DND-41 (cell line): ENCODE results near the gene SEC31B.

Experiments
- ATAC-seq: fragments of 200-7000 bp; cut with Tn5 transposase; 3 replicates; pipeline ENCODE4 v1.9.1; 2021; ENCODE audit warnings: low read depth; ENCODE audit not compliant: insufficient read depth
- DNase-seq: peaks from one replicate; pipeline ENCODE4 v3.0.0-alpha.2; 2020
- H2AFZ ChIP-seq: 2 replicates; pipeline ENCODE4 v1.6.0; 2012; ENCODE audit warnings: low read depth, low read length
- H3K27ac ChIP-seq: 2 replicates; pipeline ENCODE4 v1.5.1; 2012; ENCODE audit warnings: low read length, inconsistent platforms
- H3K27me3 ChIP-seq: fragments of 200-600 bp; sonication (generic); 2 replicates; pipeline ENCODE4 v1.6.0; 2012; ENCODE audit warnings: low read length, mild to moderate bottlenecking, inconsistent platforms; ENCODE audit not compliant: insufficient read depth, poor library complexity
- H3K36me3 ChIP-seq: 2 replicates; pipeline ENCODE4 v1.5.1; 2012; ENCODE audit warnings: low read length, inconsistent platforms; ENCODE audit not compliant: insufficient read depth
- H3K4me1 ChIP-seq: 2 replicates; pipeline ENCODE4 v1.5.1; 2012; ENCODE audit warnings: mild to moderate bottlenecking, low read length; ENCODE audit not compliant: insufficient read depth
- H3K4me2 ChIP-seq: 2 replicates; pipeline ENCODE4 v1.6.0; 2012; ENCODE audit warnings: mild to moderate bottlenecking, moderate library complexity, low read length, inconsistent platforms; ENCODE audit not compliant: insufficient read depth
- H3K4me3 ChIP-seq, 2 experiments: fragments of 200-600 bp in 1 of 2; shearing (Covaris generic) in 1 of 2; 2 replicates each; pipeline ENCODE4 v1.5.1; 2012 to 2016; ENCODE audit warnings: inconsistent platforms in 2 of 2, low read length in 2 of 2, mild to moderate bottlenecking in 2 of 2, low read depth in 1 of 2, moderate library complexity in 1 of 2
- H3K79me2 ChIP-seq: 2 replicates; pipeline ENCODE4 v1.6.0; 2012; ENCODE audit warnings: low read length, inconsistent platforms; ENCODE audit not compliant: insufficient read depth
- H3K9ac ChIP-seq: 2 replicates; pipeline ENCODE4 v1.6.0; 2012; ENCODE audit warnings: low read depth, mild to moderate bottlenecking, inconsistent platforms, low read length, moderate library complexity
- H3K9me3 ChIP-seq: 2 replicates; pipeline ENCODE4 v1.5.1; 2012; ENCODE audit warnings: low read length, moderate library complexity, mild to moderate bottlenecking, inconsistent platforms; ENCODE audit not compliant: insufficient read depth, severe bottlenecking
- H4K20me1 ChIP-seq: 2 replicates; pipeline ENCODE4 v1.6.0; 2012; ENCODE audit warnings: low read length; ENCODE audit not compliant: insufficient read depth
- EZH2 ChIP-seq: IDR thresholded peaks from 3 replicates; pipeline ENCODE4 v1.6.1; 2012; ENCODE audit warnings: borderline replicate concordance, low read depth, mild to moderate bottlenecking, moderate library complexity, low read length, inconsistent platforms; ENCODE audit not compliant: severe bottlenecking
- TF ChIP-seq, protein P1 (sequence below): IDR thresholded peaks from 2 replicates; pipeline ENCODE4 v1.5.1; 2012; ENCODE audit warnings: borderline replicate concordance, low read length, moderate library complexity, mild to moderate bottlenecking; ENCODE audit not compliant: poor library complexity, severe bottlenecking; ENCODE audit errors: extremely low read depth

SEC31B gene

GRCh38 chr10:100489396-100489795 lies 30.3 kb downstream of the SEC31B start:
- Histone ChIP-seq H4K20me1 (no peaks in the 10 kb centered on the region), H3K27me3 (no peaks in the 10 kb centered on the region), H3K9ac (no peak overlapping the region), H3K27ac (no peak overlapping the region), H3K4me1 (no peaks in the 10 kb centered on the region), H3K79me2 (no peaks in the 10 kb centered on the region), H3K9me3 (no peaks in the 10 kb centered on the region), H3K4me2 (no peak overlapping the region), H3K4me3 (no peak overlapping the region), H2AFZ (no peak overlapping the region), H3K36me3 (peaks cover 83% of the 10 kb centered on the region)
- DNase-seq (no peak), ATAC-seq (no peak)
- TF ChIP-seq, protein P1, sequence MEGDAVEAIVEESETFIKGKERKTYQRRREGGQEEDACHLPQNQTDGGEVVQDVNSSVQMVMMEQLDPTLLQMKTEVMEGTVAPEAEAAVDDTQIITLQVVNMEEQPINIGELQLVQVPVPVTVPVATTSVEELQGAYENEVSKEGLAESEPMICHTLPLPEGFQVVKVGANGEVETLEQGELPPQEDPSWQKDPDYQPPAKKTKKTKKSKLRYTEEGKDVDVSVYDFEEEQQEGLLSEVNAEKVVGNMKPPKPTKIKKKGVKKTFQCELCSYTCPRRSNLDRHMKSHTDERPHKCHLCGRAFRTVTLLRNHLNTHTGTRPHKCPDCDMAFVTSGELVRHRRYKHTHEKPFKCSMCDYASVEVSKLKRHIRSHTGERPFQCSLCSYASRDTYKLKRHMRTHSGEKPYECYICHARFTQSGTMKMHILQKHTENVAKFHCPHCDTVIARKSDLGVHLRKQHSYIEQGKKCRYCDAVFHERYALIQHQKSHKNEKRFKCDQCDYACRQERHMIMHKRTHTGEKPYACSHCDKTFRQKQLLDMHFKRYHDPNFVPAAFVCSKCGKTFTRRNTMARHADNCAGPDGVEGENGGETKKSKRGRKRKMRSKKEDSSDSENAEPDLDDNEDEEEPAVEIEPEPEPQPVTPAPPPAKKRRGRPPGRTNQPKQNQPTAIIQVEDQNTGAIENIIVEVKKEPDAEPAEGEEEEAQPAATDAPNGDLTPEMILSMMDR, result no peak
- no peak for TF ChIP-seq EZH2

DNA sequence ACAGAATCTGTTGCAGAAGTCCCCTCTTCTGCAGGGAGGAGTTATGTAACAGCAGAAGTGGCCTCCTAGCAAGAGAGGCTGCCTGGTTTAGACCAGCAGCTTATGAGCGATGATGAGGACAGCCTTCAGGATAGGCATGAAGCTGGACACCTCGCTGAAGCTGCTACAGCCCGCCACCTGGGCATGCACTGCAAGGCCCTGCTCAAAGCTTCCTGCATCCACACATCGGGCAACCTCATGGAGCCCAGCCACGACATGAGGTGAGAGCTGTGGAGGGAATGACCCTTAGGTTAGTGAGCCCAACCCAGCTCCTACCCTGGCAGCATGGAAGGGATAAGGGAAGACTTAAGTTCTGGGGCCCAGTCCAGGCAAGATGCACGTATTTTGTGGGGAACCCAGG lies 32.1 kb downstream of the SEC31B start:
- ATAC-seq (no peak), DNase-seq (no peak)
- H3K27ac ChIP-seq, result no peak overlapping the region
- peaks cover 13% of the 10 kb centered on the region for H3K4me1 ChIP-seq
- H3K27me3 ChIP-seq, result no peaks in the 10 kb centered on the region
- no peak overlapping the region for H3K4me2 ChIP-seq
- no peak overlapping the region for H2AFZ ChIP-seq
- H3K9me3 ChIP-seq, result no peaks in the 10 kb centered on the region
- H3K4me3 ChIP-seq, result no peak overlapping the region
- no peak overlapping the region for H3K9ac ChIP-seq
- no peaks in the 10 kb centered on the region for H4K20me1 ChIP-seq
- TF ChIP-seq, protein P1, result no peak
- no peak for TF ChIP-seq EZH2
- H3K36me3 ChIP-seq, result peaks cover 71% of the 10 kb centered on the region
- no peaks in the 10 kb centered on the region for H3K79me2 ChIP-seq

DNA sequence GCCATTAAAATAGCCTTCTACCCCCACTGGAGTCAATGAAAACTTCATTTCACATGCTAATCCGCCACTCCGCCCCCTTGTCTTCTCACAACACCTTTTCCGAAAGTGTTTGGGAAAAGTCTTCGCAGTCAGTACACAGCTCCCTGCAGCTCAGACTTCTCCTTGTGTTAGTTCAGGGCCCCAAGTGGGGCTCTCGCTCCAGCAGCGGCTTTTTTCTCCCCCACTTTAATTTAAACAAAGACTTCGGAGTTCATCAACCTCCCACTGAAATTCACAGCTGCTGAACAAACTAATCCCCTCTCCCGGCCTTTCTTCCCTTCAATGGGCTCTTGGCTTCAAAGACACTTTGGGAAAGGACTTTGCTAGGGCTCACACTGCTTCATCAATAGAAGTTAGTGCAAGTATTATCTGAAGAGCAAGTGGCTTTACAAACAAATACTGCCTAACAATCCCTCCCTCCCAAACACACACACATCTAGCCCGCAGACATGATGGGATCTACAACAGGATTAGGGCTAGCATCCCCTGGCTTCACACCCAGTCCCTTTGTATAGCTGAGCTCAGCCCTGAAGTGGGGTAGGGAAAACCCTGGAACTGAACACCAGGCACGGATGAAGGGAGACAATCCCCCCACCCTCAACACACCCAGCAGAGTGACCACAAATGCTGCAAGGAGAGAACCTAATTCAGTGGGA lies 33.7 kb downstream of the SEC31B start:
- Histone ChIP-seq H3K9ac (no peak overlapping the region), H2AFZ (no peak overlapping the region), H3K4me2 (no peak overlapping the region), H3K9me3 (no peaks in the 10 kb centered on the region), H3K4me1 (peaks cover 27% of the 10 kb centered on the region), H3K36me3 (peaks cover 59% of the 10 kb centered on the region), H3K27ac (no peak overlapping the region), H3K27me3 (no peaks in the 10 kb centered on the region), H3K4me3 (no peak overlapping the region), H4K20me1 (no peaks in the 10 kb centered on the region), H3K79me2 (no peaks in the 10 kb centered on the region)
- no peak for DNase-seq
- no peak for TF ChIP-seq EZH2
- TF ChIP-seq, protein P1, result no peak
- ATAC-seq, result no peak

GRCh38 chr10:100485366-100485765 lies 34.3 kb downstream of the SEC31B start:
- no peaks in the 10 kb centered on the region for H3K79me2 ChIP-seq
- H3K36me3 ChIP-seq, result peaks cover 55% of the 10 kb centered on the region
- peaks cover 27% of the 10 kb centered on the region for H3K4me1 ChIP-seq
- no peak overlapping the region for H3K4me3 ChIP-seq
- no peaks in the 10 kb centered on the region for H3K27me3 ChIP-seq
- DNase-seq, result no peak
- H3K9me3 ChIP-seq, result no peaks in the 10 kb centered on the region
- H3K27ac ChIP-seq, result no peak overlapping the region
- no peak for ATAC-seq
- H3K4me2 ChIP-seq, result no peak overlapping the region
- TF ChIP-seq, protein P1, result no peak
- no peak for TF ChIP-seq EZH2
- H3K9ac ChIP-seq, result no peak overlapping the region
- H4K20me1 ChIP-seq, result no peaks in the 10 kb centered on the region
- no peak overlapping the region for H2AFZ ChIP-seq
